ENCODE measurements around the gene CTDSPL. TPM values are rescaled to one million over a fixed set of nuclear protein-coding genes. Genes with fewer than 3 reads are reported as not detected.

CTDSPL gene
- total and polyA plus RNA-seq, 10 of the 15 experiments (the other 5 are each of a cell fraction or from before 2014, with no cell fraction given) = 0.05 to 0.51 (median 0.18) TPM; not detected in 6

GRCh38 chr3:38019658-38020341 is 158.1 kb downstream of the CTDSPL start (continued):
- TF ChIP-seq, protein P1, sequence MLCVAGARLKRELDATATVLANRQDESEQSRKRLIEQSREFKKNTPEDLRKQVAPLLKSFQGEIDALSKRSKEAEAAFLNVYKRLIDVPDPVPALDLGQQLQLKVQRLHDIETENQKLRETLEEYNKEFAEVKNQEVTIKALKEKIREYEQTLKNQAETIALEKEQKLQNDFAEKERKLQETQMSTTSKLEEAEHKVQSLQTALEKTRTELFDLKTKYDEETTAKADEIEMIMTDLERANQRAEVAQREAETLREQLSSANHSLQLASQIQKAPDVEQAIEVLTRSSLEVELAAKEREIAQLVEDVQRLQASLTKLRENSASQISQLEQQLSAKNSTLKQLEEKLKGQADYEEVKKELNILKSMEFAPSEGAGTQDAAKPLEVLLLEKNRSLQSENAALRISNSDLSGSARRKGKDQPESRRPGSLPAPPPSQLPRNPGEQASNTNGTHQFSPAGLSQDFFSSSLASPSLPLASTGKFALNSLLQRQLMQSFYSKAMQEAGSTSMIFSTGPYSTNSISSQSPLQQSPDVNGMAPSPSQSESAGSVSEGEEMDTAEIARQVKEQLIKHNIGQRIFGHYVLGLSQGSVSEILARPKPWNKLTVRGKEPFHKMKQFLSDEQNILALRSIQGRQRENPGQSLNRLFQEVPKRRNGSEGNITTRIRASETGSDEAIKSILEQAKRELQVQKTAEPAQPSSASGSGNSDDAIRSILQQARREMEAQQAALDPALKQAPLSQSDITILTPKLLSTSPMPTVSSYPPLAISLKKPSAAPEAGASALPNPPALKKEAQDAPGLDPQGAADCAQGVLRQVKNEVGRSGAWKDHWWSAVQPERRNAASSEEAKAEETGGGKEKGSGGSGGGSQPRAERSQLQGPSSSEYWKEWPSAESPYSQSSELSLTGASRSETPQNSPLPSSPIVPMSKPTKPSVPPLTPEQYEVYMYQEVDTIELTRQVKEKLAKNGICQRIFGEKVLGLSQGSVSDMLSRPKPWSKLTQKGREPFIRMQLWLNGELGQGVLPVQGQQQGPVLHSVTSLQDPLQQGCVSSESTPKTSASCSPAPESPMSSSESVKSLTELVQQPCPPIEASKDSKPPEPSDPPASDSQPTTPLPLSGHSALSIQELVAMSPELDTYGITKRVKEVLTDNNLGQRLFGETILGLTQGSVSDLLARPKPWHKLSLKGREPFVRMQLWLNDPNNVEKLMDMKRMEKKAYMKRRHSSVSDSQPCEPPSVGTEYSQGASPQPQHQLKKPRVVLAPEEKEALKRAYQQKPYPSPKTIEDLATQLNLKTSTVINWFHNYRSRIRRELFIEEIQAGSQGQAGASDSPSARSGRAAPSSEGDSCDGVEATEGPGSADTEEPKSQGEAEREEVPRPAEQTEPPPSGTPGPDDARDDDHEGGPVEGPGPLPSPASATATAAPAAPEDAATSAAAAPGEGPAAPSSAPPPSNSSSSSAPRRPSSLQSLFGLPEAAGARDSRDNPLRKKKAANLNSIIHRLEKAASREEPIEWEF (IDR thresholded peaks at IDR 0.05; ENCODE audit: insufficient replicate concordance, low read depth, low read length) = no peak
- TF ChIP-seq MTA2 (IDR thresholded peaks at IDR 0.05; ENCODE audit: low read depth) (no peak), NFYA (IDR thresholded peaks at IDR 0.05; ENCODE audit: borderline replicate concordance, low read depth, low read length) (no peak), E2F4 (IDR thresholded peaks at IDR 0.05; ENCODE audit: low read depth, low read length) (no peak), ZNF384 (IDR thresholded peaks at IDR 0.05; ENCODE audit: borderline replicate concordance, low read depth, low read length) (no peak), SMAD5 (IDR thresholded peaks at IDR 0.05; ENCODE audit: low read depth) (no peak), RB1 (IDR thresholded peaks at IDR 0.05; ENCODE audit: borderline replicate concordance) (no peak)

All from GM12878 (cell line).